GM23338 (cell line): ENCODE data around the gene CACNA2D2.

Experiments
- CTCF ChIP-seq, 2 experiments: fragments of 200-600 bp in 1 of 2; sonication (generic) in 1 of 2; conservative IDR thresholded peaks; 2 replicates each; pipeline versions ENCODE4 v1.5.1 to v1.6.1; 2016 to 2017; ENCODE audit warnings: antibody characterized with exemption in 2 of 2, low read depth in 2 of 2, mild to moderate bottlenecking in 2 of 2, moderate library complexity in 1 of 2
- EZH2 ChIP-seq: fragments of 200-600 bp; sonication (generic); IDR thresholded peaks from one replicate; pipeline ENCODE4 v1.8.0; 2017; ENCODE audit warnings: antibody characterized with exemption, mild to moderate bottlenecking, low read depth; ENCODE audit not compliant: unreplicated experiment
- REST ChIP-seq: IDR thresholded peaks from one replicate; pipeline ENCODE4 v1.6.1; 2018; ENCODE audit warnings: antibody characterized with exemption; ENCODE audit not compliant: unreplicated experiment

- TF ChIP-seq CTCF (conservative IDR thresholded peaks at IDR 0.05; ENCODE audit: low read depth in 2 of 2) (peak; percentile 17 to 60; a peak in 2 of 4 replicates), EZH2 (no peak), REST (no peak)
Measured at GRCh38 chr3:50365080-50365841, 138.2 kb downstream of the CACNA2D2 start.
